Endothelial cell of umbilical vein (primary cell): ENCODE measurements around the gene TENT4A. TPM values are rescaled to one million over a fixed set of nuclear protein-coding genes. Genes with fewer than 3 reads are reported as not detected.
A peak's percentile ranks its signal among the peaks of the same experiment; 100 is the strongest.

ENCODE experiments used
- BruUV-seq: library from RNA; stranded (reverse); fragments of 400-500 nt; replicated peaks from 2 replicates; lab custom pipeline; 2021; lab: Mats Ljungman, UMichigan
- CTCF ChIA-PET: fragments of 300-600, 350-600 bp; sonication (Branson Sonifier 250); formaldehyde crosslinking; loops from one replicate; lab custom pipeline; 2021; ENCODE audit warnings: antibody characterized with exemption, inconsistent platforms; lab: Charles Lee
- POLR2A ChIA-PET: fragments of 300-600, 350-600 bp; sonication (Branson Sonifier 250); formaldehyde crosslinking; loops from one replicate; lab custom pipeline; 2021; ENCODE audit warnings: antibody characterized with exemption, inconsistent platforms; lab: Charles Lee
- DNase-seq: peaks from one replicate; pipeline ENCODE4 v3.0.0-alpha.2; 2011; ENCODE audit warnings: low read depth, low spot score
- FAIRE-seq: peaks from 2 replicates; lab custom pipeline; 2011; peaks lifted over from hg19 to GRCh38; lab: Jason Lieb, UNC
- H2AFZ ChIP-seq: 2 replicates; pipeline ENCODE4 v1.6.0; 2012; ENCODE audit warnings: low read depth, low read length, control low read depth, inconsistent platforms
- H3K27ac ChIP-seq: 2 replicates; pipeline ENCODE4 v1.5.1; 2011; ENCODE audit warnings: low read depth, mild to moderate bottlenecking, control low read depth, low read length, moderate library complexity; ENCODE audit not compliant: insufficient read depth
- H3K27me3 ChIP-seq, 2 experiments: 2 replicates each; pipeline versions ENCODE4 v1.6.0 to v1.6.1; 2011; ENCODE audit warnings: low read length in 2 of 2, mixed read lengths in 1 of 2; ENCODE audit not compliant: control insufficient read depth in 2 of 2, insufficient read depth in 2 of 2
- H3K36me3 ChIP-seq, 2 experiments: 2 replicates in 1 of 2; 3 replicates in 1 of 2; pipeline ENCODE4 v1.5.1; 2011; ENCODE audit warnings: low read length in 2 of 2, mild to moderate bottlenecking in 1 of 2, moderate library complexity in 1 of 2; ENCODE audit not compliant: control insufficient read depth in 2 of 2, insufficient read depth in 2 of 2; ENCODE audit errors: extremely low read depth in 1 of 2
- H3K4me1 ChIP-seq: 3 replicates; pipeline ENCODE4 v1.5.1; 2011; ENCODE audit warnings: mild to moderate bottlenecking, low read length; ENCODE audit not compliant: control insufficient read depth, insufficient read depth; ENCODE audit errors: extremely low read depth
- H3K4me2 ChIP-seq: 2 replicates; pipeline ENCODE4 v1.6.1; 2011; ENCODE audit warnings: low read length, control low read depth, mixed read lengths; ENCODE audit not compliant: insufficient read depth
- H3K4me3 ChIP-seq, 3 experiments: fragments of 200-600 bp in 1 of 3; sonication (generic), shearing (Covaris generic) in 1 of 3; replicated peaks in 1 of 3; 2 replicates each; pipeline ENCODE4 v1.5.1; 2011 to 2016; ENCODE audit warnings: control low read depth in 3 of 3, low read length in 3 of 3, mild to moderate bottlenecking in 2 of 3, inconsistent platforms in 1 of 3, low read depth in 1 of 3, moderate library complexity in 1 of 3; ENCODE audit not compliant: insufficient read depth in 1 of 3
- H3K79me2 ChIP-seq: 2 replicates; pipeline ENCODE4 v1.6.0; 2012; ENCODE audit warnings: low read length, inconsistent platforms; ENCODE audit not compliant: control insufficient read depth, insufficient read depth
- H3K9ac ChIP-seq: replicated peaks from 2 replicates; pipeline ENCODE3; 2011; ENCODE audit warnings: low read length, control low read depth; ENCODE audit not compliant: insufficient read depth; ENCODE audit errors: extremely low read depth
- H3K9me1 ChIP-seq: replicated peaks from 3 replicates; pipeline ENCODE4 v1.6.0; 2011; ENCODE audit warnings: mild to moderate bottlenecking, low read length; ENCODE audit not compliant: control insufficient read depth, insufficient read depth; ENCODE audit errors: extremely low read depth
- H3K9me3 ChIP-seq: replicated peaks from 2 replicates; pipeline ENCODE4 v1.5.1; 2012; ENCODE audit warnings: low read length, inconsistent platforms; ENCODE audit not compliant: control insufficient read depth, insufficient read depth
- H4K20me1 ChIP-seq: replicated peaks from 2 replicates; pipeline ENCODE3; 2011; ENCODE audit warnings: mild to moderate bottlenecking, low read length; ENCODE audit not compliant: control insufficient read depth, insufficient read depth; ENCODE audit errors: extremely low read depth
- CTCF ChIP-seq, 2 donors: IDR thresholded peaks; 1 replicate in 1 of 2; 2 replicates in 1 of 2; pipeline ENCODE4 v1.5.1; 2011; ENCODE audit warnings: low read length in 2 of 2, mild to moderate bottlenecking in 2 of 2, moderate library complexity in 2 of 2, control low read depth in 1 of 2, inconsistent platforms in 1 of 2, low read depth in 1 of 2; ENCODE audit not compliant: insufficient read depth in 1 of 2; ENCODE audit errors: extremely low read depth in 1 of 2
- EZH2 ChIP-seq: IDR thresholded peaks from 2 replicates; pipeline ENCODE4 v1.6.1; 2012; ENCODE audit warnings: borderline replicate concordance, low read depth, mild to moderate bottlenecking, moderate library complexity, low read length, inconsistent platforms; ENCODE audit not compliant: severe bottlenecking
- FOS ChIP-seq: IDR thresholded peaks from 2 replicates; pipeline ENCODE4 v1.6.1; 2011; ENCODE audit warnings: mild to moderate bottlenecking, low read length, moderate library complexity, borderline replicate concordance; ENCODE audit not compliant: insufficient read depth
- GATA2 ChIP-seq: IDR thresholded peaks from 2 replicates; pipeline ENCODE4 v1.7.0; 2011; ENCODE audit warnings: low read depth, mild to moderate bottlenecking, moderate library complexity, mixed read lengths, low read length; ENCODE audit not compliant: insufficient read length, insufficient read depth
- JUN ChIP-seq: IDR thresholded peaks from 2 replicates; pipeline ENCODE4 v1.6.1; 2011; ENCODE audit warnings: borderline replicate concordance, low read depth; ENCODE audit not compliant: insufficient read length, insufficient read depth
- MAX ChIP-seq: IDR thresholded peaks from 2 replicates; pipeline ENCODE4 v1.6.1; 2011; ENCODE audit not compliant: insufficient read depth, insufficient read length
- MYC ChIP-seq: IDR thresholded peaks from one replicate; pipeline ENCODE4 v1.6.1; 2011; ENCODE audit warnings: mild to moderate bottlenecking, low read depth, low read length
- POLR2A ChIP-seq: IDR thresholded peaks from 2 replicates; pipeline ENCODE4 v1.6.1; 2012; ENCODE audit warnings: low read depth, mild to moderate bottlenecking, control low read depth, low read length
- POLR2AphosphoS5 ChIP-seq: IDR thresholded peaks from 2 replicates; pipeline ENCODE4 v1.6.1; 2012; ENCODE audit warnings: low read depth, mild to moderate bottlenecking, control low read depth, low read length, moderate library complexity; ENCODE audit not compliant: insufficient read depth
- dilution Hi-C: fragments of 300-500 bp; cut with MboI; formaldehyde crosslinking; loops from one replicate; pipeline ENCODE4 v1.15.0; 2019; ENCODE audit warnings: low sequenced_read_pairs; ENCODE audit not compliant: extremely low pct_ligation_motif_present
- intact Hi-C: fragments of 100-400 bp; cut with micrococcal nuclease; formaldehyde crosslinking; loops from one replicate; pipeline ENCODE4 v1.10.0; 2022
- polyA plus RNA-seq, 4 experiments: library from polyadenylated mRNA; depleted of rRNA in 3 of 4; stranded (reverse) in 3 of 4; unstranded in 1 of 4; fragments of >200 nt; gene quantifications; 2 replicates each; pipeline versions ENCODE4 v1.2.1 to v1.2.3, GENCODE V29; 2011 to 2012; ENCODE audit warnings: missing spikeins in 1 of 4
- total RNA-seq: library from RNA; stranded (reverse); gene quantifications from 2 replicates; pipeline ENCODE4 v1.2.3, GENCODE V29; 2021

The TENT4A gene
- total and polyA plus RNA-seq, 2 donors (not counting 3 experiments of a cell fraction or from before 2014, with no cell fraction given): 10.2 to 35.4 TPM

- BruUV-seq: no TSS peak
- Histone ChIP-seq H3K4me1 (peaks cover 35% of the 10 kb centered on the region), H3K4me2 (peak overlapping the region; percentile 89), H3K9me1 (no peaks in the 10 kb centered on the region), H4K20me1 (peaks cover 7% of the 10 kb centered on the region), H3K27ac (no peak overlapping the region), H3K4me3 (no peak overlapping the region), H3K9me3 (no peaks in the 10 kb centered on the region), H3K27me3 (no peaks in the 10 kb centered on the region), H2AFZ (no peak overlapping the region), H3K36me3 (peaks cover 0 to 2% of the 10 kb centered on the region in 2 experiments), H3K9ac (no peak overlapping the region), H3K79me2 (peaks cover 81% of the 10 kb centered on the region)
- DNase-seq (no peak), FAIRE-seq (no peak)
- dilution Hi-C loops (no loop called here), intact Hi-C loops (no loop called here)
- ChIA-PET POLR2A (no interaction called here), CTCF (interaction anchor here (0.9 to 1.7 kb wide), 5 partner anchors 11 to 28 kb away, joined by 3 to 6 read pairs (median 4); no protein-coding TSS in a partner anchor)
- TF ChIP-seq GATA2 (no peak), EZH2 (no peak), MAX (no peak), POLR2AphosphoS5 (no peak), MYC (no peak)
Observed at GRCh38 chr5:6717247-6717646, 4.0 kb downstream of the TENT4A start.

DNA sequence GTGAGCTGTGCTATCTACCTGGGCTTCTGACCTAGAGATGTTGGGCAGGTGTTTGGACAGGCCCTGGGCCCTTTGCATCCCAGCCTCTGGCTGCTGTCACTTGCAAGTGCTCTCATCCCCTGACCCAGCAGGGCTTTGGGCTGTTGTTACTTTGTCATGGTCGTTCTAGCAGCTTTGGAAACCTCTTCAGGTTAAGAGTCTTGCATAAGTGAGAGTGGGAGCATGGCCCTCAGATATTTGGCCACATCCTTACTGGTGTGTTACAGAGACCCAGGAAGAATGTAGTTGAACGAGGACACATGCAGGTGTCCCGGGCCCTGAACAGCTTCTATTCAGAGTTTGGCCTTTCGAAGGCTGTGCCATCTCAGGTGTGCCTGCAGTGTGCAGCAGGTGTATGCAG, 4.5 kb downstream of the TENT4A start:
- ChIA-PET POLR2A (no interaction called here), CTCF (interaction anchor here (0.9 to 1.7 kb wide), 4 partner anchors 10 to 27 kb away, joined by 3 to 6 read pairs (median 4); no protein-coding TSS in a partner anchor)
- H3K79me2 ChIP-seq: peaks cover 85% of the 10 kb centered on the region
- FAIRE-seq (no peak), DNase-seq (no peak)
- no peak overlapping the region for H2AFZ ChIP-seq
- no peak overlapping the region for H3K4me2 ChIP-seq
- H3K9me1 ChIP-seq: no peaks in the 10 kb centered on the region
- peaks cover 0 to 2% of the 10 kb centered on the region in 2 experiments for H3K36me3 ChIP-seq
- no peaks in the 10 kb centered on the region for H3K27me3 ChIP-seq
- no peak overlapping the region for H3K4me3 ChIP-seq
- peaks cover 39% of the 10 kb centered on the region for H3K4me1 ChIP-seq
- intact Hi-C loops (no loop called here), dilution Hi-C loops (no loop called here)
- no TSS peak for BruUV-seq
- H3K9ac ChIP-seq: no peak overlapping the region
- TF ChIP-seq FOS (no peak), POLR2AphosphoS5 (no peak), MAX (no peak), POLR2A (no peak), EZH2 (no peak), GATA2 (no peak), JUN (no peak), MYC (no peak), CTCF (IDR thresholded peaks at IDR 0.05; ENCODE audit: extremely low read depth in 1 of 2, insufficient read depth in 1 of 2, low read depth in 1 of 2, low read length in 2 of 2) (no peak)
- no peaks in the 10 kb centered on the region for H3K9me3 ChIP-seq
- H3K27ac ChIP-seq: no peak overlapping the region
- H4K20me1 ChIP-seq: peaks cover 7% of the 10 kb centered on the region
